GM19467 (cell line): Measurements from ENCODE around the gene RPGRIP1L.

Experiments
- ATAC-seq: cut with Tn5 transposase; IDR thresholded peaks from one replicate; pipeline ENCODE4 v1.9.1; 2021; ENCODE audit warnings: mild to moderate bottlenecking, moderate library complexity; ENCODE audit not compliant: unreplicated experiment

RPGRIP1L gene

GRCh38 chr16:53559270-53559951, 144.2 kb downstream of the RPGRIP1L start:
- ATAC-seq: no peak

- no peak for ATAC-seq
Observed at GRCh38 chr16:53558710-53559109, 144.9 kb downstream of the RPGRIP1L start.

GRCh38 chr16:53556521-53556920, 147.1 kb downstream of the RPGRIP1L start:
- no peak for ATAC-seq

GRCh38 chr16:53549970-53550690, 153.5 kb downstream of the RPGRIP1L start:
- peak; percentile 78 for ATAC-seq
